COR-L47 (cell line): Measurements from ENCODE around the gene ULK2.

Source experiments
- DNase-seq: peaks from one replicate; lab custom pipeline; 2025; lab: John Stamatoyannopoulos, UW

The ULK2 gene

DNA sequence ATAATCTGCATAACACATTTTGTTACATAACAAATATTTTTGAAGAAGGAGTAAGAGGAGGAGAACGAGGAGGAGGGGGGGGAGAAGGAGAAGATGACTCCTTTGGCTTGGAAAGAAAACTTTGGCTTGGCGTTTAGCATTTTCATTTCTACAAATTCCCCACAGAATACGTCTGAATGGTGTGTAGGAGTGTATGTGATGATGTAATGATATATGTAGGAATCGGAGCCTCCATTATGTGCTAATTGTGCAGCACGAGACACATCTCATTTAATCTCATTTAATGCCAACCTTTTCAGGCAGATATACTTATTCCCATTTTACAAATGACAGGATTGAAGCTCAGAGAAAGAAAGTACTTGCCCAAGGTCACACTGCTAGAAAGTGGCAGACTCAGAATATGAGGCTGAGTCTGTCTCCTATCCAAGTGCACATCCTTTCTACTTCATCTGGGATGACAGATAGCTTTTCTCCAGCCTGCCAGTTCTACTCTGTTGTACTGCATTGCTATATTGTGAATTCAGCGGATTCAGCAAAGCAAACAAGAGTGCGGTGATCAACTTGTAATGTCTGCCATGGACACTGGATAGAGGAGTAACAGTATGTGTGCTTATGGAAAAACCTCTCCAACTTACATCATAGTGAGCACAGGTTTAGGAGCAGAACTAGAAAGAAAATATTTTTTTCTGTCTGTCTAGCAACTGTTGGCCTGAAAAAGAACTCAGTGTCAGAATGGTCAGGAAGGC, 140.9 kb downstream of the ULK2 start:
- no peak for DNase-seq

DNA sequence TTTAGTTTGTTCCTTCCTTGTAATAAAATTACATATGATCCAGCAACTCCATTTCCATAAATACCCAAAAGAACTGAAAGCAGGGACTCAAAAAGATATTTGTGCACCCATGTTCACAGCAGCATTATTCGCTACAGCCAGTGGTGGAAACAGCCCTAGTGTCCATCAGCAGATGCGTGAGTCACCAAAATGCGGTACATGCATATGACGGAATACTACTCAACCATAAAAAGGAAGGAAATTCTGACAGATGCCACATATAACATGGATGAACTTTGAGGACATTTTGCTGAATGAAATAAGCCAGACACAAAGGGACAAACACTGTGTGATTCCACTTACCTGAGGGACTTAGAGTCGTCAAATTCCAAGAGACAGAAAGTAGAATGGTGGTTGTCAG, 142.2 kb downstream of the ULK2 start:
- DNase-seq: no peak

DNA sequence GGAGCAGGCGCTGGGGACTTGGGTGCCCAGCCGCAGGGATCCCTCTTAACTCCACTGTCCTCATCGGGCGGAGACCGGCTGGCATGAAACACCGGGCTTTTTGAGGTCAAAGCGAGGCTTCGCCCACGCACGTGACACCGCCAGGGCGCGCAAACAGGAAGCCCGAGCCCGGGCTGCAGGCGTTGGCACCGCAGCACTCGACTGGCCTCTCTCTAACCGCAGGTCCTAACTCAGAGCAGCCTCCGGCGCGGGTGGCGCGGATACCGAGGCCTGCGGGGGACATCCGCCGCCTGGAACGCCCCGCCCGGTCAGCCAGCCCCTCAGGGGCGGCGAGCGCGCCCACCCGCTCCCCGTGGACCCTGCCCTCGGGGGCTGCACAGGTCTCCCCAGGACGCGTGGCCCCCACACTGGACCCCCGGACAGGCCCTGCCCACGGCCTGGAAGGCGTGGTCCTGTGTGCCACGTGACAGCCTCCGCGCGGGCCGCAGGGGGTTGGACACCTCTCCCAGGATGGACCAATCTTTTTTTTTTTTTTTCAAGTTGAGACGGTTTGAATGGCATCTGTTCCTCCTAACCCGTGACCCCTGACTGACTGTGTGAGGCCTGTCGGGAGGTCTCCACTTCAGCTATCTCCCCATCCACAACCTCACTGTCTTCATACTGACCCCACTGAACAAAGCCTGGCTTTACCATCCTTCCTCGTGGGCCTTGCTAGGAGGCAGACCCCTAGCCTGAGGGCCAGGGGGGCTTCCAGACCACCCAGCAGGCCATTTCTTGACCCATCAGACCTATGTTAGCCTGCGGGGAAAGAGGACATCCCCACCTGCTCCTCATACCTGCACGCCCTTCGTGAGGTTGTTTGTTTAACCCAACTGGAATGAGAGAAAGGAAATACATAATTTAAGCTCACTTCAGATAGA, 143.0 kb downstream of the ULK2 start:
- DNase-seq: no peak

DNA sequence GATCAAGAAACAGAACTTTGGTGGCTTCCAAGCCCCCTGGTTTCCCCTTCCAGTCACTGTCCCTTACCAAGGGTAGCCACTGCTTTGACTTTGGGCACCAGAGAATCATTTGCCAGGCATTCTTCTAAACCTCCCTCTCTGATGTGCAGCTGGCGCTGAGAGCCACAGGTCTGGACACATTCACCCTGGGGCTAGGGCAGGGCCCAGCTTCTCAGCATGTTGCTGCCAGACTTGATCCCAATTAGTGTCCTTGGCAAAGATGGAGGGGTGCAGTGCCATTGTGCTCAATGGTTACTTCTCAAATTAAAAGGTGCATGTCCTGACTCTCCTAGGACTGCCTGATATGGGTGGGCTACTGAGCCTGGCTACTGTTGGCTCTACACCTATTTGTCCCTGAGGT, 143.8 kb downstream of the ULK2 start:
- DNase-seq: no peak
